GM21737 (cell line): ENCODE measurements around the gene TIGD1.
"Not testable (repeated sequence)": the region's sequence is repeated elsewhere in the genome, so short reads cannot be mapped to it uniquely, and the experiment has no call there.

Experiments used
- ATAC-seq: cut with Tn5 transposase; IDR thresholded peaks from one replicate; pipeline ENCODE4 v1.9.1; 2021; ENCODE audit warnings: mild to moderate bottlenecking, moderate library complexity; ENCODE audit not compliant: unreplicated experiment

TIGD1 gene

DNA sequence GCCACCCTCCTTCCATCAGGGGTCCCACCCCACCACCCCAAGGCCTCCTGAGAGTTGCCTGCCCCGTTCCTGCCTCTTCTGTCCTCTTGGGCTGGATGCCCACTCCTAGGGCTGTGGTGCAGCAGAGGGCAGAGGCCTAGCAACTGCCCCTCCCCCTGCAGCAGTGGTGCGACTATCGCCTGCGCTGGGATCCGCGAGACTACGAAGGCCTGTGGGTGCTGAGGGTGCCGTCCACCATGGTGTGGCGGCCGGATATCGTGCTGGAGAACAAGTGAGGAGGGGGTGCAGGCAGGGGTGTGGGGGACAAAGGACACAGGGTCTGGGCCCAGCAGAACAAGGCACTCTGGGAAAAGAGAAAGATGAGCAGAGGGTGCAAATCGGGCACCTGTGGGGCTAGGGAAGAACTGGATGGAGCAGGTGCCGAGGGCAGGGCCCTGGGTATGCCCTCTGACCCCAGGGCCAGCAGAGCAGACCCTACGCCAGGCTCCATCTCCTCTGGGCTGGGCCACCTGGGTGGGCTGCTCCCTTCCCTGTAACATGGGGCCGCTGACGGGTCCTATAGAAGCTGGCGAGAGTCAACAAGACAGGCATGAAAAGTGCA is 9.8 kb downstream of the TIGD1 start:
- no peak for ATAC-seq

DNA sequence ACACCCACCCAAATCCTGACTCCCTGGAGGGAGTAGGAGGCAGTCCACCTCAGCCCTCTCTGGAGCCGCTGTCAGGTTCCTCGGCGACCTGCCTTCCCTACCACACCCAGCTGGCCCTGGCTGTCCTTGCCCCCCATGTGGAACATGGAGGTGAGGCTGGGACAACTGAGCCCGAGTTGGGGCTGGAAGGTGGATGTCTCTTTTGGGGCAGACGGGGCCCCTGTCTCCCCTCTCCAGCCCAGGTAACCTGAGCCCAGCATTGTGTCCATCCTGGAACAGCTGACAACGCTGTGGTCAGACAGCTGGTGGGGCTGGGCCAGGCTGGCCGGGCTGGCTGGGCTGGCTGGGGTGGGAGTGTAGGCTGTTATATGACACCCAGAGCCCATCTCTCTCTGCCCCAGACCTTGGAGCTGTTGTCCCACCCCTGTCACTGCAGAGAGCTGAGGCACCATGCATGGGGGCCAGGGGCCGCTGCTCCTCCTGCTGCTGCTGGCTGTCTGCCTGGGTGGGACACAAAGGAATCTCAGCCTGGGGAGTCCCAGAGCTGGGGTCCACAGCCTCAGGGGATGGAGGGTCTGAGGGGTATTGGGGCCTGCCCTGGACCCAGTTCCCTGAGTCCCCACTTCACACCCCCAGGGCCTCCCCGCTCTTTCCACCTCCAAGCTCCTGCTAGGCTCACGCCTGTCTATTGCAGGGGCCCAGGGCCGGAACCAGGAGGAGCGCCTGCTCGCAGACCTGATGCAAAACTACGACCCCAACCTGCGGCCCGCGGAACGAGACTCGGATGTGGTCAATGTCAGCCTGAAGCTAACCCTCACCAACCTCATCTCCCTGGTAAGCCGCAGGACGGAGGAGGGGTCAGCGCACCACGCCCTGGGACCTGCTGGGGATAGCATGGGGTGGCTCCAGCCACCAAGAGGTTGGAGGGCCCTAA is 10.8 kb downstream of the TIGD1 start, which contains the start of gene CHRNG:
Gene CHRNG (plus strand): TSS at position 395 of the 934 bp plus-strand sequence. CDS start 56 bp downstream, at position 451.
- ATAC-seq: no peak

DNA sequence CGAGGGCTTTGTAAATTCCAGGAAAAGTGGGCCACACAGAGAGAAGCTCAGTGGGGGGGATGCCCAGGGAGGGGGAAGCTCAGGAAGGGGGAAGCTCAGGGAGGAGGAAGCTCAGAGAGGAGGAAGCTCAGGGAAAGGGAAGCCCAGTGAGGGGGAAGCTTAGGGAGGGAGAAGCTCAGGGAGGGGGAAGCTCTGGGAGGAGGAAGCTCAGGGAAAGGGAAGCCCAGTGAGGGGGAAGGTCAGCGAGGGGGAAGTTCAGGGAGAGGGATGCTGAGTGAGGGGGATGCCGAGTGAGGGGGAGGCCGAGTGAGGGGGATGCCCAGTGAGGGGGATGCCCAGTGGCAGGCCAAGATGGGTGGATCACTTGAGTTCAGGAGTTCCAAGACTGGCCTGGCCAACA is 11.7 kb downstream of the TIGD1 start:
- no peak for ATAC-seq

DNA sequence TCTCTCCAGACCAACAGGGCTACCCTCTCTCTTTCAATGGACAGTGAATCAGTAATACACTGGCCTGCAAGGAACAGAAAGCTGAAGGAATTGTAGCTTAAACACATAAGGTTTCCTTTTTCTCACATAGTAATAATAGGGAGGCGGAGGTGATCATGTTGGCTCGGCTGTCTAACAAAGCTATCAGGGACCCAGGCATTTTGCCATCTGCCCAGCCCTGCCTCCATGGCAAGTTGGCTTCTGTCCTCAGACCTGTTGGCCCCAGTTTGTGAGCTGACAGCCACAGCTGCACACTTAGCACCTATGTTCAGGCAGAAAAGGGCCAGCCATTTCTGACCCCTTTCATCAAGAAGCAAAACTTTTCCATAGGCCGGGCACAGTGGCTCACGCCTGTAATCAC is 12.9 kb downstream of the TIGD1 start:
- no peak for ATAC-seq

DNA sequence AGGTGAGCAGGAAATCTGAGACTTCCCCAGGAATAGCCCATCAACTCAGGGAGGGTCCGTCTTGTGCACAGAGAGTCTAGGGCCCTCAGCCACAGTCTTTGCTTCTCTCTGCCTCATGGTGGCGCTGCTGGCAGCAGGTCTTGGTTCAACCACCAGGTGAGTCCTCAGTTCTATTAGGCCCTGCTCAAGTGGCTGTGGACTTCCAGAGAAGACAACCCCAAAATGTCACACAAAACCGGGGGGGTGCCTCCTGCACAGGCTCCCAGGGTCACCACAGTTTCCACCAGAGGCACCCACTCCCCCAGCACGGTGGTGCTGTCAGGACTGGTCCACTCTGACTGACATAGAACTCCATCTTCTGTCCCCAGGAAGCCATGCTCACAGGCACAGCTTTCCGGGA is 13.3 kb downstream of the TIGD1 start:
- ATAC-seq: no peak

DNA sequence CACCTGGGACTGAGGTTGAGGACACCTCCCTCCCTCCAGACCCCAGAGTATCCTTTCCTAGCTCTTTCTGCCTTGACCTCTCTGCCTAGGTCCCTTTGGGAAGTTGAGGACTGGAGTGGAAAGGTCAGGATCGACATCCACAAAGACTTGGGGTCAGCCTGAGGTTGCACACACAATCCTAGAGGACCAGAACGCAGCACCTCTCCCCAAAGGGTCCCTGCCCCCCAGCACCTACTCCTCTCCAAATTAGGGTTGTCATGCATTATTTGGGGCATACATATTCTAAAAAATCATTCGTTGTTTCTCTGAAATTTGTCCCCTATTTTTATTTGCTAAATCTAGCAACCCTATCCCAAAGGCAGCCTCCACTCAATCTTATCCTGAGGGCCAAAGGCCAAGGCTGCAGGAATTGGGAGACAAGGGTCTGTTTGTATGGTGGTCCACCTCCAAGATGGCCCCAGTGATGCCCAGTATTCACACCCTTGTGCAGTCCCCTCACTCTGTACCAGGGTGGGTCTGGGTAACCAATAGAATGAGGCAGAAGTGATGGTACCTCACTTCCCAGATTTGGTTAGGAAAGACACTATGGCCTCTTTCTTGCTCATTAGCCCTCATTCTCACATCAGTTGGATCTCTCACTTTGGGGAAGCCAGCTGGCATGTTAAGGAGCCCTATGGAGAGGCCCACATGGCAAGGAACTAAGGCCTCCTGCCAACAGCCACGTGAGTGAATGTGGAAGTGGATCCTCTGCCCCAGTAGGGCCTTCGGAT is 14.4 kb downstream of the TIGD1 start:
- ATAC-seq: no peak

DNA sequence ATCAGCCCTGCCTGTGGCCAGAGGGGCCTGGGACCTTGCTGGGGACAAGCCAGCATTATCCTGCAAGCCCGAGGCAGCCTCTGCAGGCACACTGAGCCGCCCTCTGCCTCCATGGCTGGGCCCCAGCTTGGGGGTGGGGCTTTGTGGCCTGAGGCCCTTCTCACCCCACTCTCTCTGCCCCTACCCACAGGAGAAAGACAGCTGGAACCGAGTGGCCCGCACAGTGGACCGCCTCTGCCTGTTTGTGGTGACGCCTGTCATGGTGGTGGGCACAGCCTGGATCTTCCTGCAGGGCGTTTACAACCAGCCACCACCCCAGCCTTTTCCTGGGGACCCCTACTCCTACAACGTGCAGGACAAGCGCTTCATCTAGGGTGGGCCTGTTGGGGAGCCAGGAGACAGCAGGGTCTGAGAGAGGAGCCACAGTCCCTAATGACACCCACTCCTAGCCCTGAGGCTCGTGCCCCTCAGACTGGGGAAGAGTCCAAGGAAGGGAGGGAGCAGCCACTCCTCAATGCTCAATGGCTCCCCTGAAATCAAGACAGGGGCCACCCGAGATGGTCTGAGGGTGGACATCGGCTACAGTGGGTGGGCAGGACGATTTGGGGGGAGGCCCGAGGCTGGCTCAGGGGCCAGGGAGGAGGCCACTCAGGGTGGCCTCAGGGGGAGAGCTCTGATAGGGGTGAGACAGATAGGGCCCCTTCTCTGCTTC is 15.3 kb downstream of the TIGD1 start:
- ATAC-seq: no peak

DNA sequence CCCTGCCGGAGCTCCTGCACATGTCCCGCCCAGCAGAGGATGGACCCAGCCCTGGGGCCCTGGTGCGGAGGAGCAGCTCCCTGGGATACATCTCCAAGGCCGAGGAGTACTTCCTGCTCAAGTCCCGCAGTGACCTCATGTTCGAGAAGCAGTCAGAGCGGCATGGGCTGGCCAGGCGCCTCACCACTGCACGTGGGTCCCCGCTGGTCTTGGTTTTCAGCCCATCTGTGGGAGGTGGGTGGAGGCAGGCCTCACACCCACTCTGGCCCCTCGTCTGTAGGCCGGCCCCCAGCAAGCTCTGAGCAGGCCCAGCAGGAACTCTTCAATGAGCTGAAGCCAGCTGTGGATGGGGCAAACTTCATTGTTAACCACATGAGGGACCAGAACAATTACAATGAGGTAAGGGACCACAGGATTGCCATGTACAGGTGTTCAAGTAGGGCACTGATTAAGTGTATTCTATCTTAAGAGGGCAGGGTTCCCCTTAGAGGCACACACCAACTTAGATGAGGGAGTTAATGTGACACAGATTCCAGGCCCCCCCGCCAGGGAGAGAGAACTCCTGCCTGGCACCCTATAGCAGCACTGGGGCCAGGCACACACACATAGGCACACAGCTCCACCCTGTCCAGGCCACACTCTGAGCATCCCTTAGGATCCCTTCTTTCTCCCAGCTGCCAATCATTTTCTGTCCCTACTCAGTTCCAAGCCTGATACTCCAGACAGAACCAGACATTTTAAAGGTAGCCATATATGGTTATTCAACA is 16.2 kb downstream of the TIGD1 start:
- ATAC-seq: no peak

DNA sequence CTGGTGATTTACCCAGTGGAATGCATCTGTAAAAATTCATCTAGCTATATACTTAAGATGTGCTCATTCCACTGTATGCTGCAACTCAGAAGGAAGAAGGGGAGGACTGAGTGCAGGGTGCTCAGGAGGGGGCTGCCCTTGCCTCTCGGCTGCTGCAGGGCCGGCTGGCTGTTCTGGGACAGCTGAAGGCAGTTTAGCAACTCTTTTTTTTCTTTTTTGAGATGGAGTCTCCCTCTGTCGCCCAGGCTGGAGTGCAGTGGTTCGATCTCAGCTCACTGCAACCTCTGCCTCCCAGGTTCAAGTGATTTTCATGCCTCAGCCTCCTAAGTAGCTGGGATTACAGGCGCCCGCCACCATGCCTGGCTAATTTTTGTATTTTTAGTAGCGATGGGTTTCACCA is 17.5 kb downstream of the TIGD1 start:
- ATAC-seq: not testable (repeated sequence)

DNA sequence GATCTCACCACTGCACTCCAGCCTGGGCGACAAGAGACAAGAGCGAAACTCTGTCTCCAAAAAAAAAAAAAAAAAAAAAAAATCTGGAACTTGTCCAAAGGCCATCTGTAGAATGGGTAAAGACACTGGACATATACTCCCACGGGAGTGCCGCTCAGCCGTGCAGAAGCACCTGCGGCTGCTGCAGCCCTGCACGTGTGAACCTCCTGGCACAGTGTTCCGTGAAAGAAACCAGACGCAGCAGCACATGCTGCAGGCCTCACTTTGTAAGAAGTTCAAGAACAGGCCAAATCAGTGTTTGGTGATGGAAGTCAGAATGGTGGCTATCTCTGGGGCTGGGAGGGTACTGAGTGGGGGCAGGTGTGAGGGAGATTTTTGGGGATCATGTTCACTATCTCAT is 17.9 kb downstream of the TIGD1 start:
- no peak for ATAC-seq

DNA sequence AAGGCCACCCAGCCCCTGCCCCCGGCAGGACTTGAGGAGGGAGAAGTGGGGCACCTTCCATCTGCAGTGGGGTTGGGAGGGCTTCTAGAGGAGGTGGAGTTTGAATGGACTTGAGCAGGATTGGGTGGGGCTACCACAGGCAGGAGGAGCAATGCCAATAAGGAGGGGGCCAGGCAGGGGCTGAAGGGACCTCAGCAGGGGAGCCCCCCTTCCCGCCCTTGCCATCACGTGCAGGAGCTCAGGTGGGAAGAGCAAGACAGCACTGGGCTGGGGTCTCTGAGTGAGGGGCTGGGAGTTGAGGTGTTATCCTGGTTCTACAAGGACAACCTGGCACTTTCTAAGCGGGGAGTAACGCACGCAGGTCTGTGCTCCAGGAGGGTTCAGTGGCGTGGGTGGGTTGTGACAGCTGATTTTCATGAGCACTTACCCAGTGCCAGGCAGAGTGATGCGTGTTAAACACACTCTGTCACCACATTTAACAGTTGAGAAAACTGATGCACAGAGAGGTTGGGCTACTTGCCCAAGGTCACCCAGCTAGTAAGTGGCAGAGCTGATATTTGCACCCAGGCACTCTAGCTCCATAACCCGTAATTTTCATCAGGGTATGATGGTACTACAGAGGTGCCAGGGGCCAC is 19.6 kb downstream of the TIGD1 start:
- ATAC-seq: no peak

DNA sequence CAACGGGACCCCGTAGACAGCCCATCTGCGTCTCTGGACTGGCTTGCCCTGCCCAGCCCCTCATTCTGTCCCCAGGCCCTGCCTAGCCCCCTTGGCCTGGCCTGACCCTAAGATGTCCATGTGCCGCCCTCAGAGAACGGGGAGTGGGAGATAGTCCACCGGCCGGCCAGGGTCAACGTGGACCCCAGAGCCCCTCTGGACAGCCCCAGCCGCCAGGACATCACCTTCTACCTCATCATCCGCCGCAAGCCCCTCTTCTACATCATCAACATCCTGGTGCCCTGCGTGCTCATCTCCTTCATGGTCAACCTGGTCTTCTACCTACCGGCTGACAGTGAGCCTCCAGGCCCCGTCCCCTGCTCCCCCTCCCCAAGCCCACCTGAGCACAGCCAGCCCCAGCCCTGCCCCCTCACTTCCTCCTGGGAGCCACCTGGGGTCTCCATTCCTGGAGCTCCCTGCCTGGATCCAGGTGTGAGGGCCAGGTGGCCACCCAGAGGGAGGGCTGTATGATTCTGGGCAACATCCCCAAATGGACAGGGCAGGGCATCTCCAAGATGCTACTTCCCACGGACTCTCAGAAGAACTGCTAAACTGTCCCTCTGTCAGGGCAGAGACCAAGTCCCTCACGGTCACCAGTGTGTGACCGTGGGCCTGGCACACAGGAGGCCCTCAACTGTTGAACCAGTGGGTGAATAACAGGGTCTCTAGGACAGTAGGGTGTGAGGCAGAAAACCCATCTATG is 20.4 kb downstream of the TIGD1 start:
- no peak for ATAC-seq

DNA sequence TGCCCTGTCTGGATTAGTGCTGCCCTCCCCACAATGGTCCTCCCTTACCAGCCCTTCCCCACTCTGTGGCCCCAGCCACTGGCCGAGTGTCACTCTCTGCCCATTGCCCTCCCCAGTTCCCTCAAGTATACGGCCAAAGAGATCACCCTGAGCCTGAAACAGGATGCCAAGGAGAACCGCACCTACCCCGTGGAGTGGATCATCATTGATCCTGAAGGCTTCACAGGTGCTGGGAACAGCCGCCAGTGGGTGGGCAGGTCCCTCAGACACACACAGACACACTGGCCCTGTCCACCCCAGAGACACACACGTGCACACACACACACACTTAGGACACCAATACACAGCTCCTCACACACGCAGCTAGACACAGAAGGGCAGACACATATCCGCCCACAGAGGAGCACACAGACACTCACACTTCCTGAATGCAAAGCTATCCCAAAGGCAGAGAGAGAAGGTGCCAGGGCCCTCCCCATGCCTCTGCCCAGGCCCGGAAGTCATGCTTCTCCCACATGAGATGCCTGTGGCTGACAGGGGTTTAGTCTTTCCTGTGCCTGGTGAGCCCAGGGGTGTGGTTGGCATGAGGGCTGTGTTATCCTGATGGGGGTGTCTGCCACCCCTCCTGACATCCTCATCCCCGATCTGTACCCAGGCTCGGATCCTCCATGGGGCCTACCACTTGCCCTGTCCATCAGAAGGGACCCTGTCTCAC is 21.5 kb downstream of the TIGD1 start:
- no peak for ATAC-seq

DNA sequence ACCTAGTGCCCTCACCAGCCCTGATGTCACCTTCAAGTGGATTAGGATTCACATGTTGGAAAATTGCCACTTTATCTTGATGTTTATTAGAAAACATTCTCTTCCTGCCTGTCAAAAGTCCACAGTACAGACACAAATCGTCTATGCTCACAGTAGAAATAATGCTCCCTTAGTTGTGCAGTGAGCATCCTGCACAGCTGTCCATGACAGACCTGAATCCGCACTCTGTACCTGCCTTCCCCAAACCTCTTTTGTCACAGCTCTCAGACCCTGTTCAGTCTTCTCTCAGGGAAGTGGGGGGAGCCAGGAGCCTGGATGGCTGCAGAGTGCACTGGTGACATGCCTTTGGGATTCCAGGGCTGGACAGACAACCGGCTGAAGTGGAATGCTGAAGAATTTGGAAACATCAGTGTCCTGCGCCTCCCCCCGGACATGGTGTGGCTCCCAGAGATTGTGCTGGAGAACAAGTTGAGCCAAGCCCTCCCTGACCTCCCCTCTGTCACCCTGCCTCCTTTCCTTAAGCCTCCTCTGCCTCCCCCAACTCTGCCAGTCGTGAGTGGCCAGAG is 22.4 kb downstream of the TIGD1 start:
- ATAC-seq: no peak

DNA sequence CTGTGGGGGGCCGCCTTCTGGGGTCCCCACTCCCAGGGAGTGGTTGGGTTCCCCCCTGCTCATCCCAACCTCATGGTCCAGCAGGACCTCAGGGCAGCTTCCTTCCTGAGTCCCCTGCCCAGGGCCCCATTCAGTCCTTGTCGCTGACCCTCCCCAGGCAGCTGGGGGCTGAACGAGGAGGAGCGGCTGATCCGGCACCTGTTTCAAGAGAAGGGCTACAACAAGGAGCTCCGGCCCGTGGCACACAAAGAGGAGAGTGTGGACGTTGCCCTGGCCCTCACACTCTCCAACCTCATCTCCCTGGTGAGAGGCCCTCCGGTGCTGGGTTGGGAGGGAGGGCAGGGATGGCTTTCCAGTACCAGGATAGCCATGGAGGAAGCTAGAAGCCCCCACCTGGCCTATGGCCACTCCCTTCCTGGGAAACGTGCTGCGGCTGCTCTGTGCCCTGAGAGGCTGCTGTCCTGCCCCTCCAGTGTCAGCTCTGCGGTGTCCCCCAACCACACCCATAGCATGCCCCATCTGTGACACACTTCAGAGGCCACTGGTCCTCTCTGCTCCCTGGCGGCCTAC is 23.9 kb downstream of the TIGD1 start:
- ATAC-seq: no peak

DNA sequence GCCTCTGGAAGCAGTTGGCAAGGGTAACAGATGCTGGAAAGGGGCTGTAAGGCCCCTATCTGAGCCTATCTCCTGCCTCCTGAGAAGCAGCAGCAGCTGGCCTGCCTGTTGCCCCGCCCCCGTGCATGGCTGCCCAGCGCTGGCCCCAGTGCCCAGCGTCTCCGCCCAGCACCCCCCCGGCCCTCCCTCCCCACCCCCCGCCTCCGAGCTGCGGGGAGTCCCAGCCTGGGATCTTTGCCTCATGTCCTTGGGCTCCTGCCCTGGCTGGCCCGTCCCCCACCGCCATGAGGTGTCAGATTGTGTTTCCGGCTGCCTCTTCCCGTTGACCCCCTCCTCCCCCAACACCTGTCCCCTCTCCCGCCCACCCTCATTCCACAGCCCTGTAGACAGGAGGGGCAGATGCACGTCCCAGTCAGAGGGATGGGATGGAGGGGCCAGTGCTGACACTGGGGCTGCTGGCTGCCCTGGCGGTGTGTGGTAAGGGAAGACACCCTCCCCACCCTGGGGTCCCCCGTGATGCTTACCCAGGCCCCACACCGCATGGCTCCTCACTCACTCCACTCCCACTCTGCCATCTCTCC is 24.5 kb downstream of the TIGD1 start, which contains the start of gene CHRND:
Gene CHRND (plus strand): TSS at position 370 of the 581 bp plus-strand sequence. CDS start 56 bp downstream, at position 426.
- no peak for ATAC-seq

DNA sequence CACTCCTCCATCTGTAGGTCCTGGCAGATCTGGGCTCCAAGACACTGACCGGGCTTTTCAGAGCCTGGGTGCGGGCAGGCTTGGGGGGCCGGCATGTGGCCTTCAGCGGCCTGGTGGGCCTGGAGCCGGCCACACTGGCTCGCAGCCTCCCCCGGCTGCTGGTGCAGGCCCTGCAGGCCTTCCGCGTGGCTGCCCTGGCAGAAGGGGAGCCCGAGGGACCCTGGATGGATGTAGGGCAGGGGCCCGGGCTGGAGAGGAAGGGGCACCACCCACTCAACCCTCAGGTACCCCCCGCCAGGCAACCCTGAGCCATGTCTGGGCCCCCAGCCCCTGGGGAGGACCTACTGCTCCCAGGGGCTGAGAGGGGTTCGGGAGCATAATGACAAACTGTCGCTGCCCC is 25.2 kb downstream of the TIGD1 start:
- no peak for ATAC-seq
